OCI-LY7 (cell line): ENCODE data around the gene PPM1B. TPM values are rescaled to one million over a fixed set of nuclear protein-coding genes. Genes with fewer than 3 reads are reported as not detected.
"Not testable (repeated sequence)": the region's sequence is repeated elsewhere in the genome, so short reads cannot be mapped to it uniquely, and the experiment has no call there.

Experiments used
- BruUV-seq: library from RNA; stranded (reverse); fragments of 400-500 nt; replicated peaks from 2 replicates; lab custom pipeline; 2021; lab: Mats Ljungman, UMichigan
- CTCF ChIA-PET: fragments of 300-600 bp; sonication (Branson Sonifier 250); formaldehyde crosslinking; loops from one replicate; lab custom pipeline; 2022; ENCODE audit warnings: antibody characterized with exemption; ENCODE audit not compliant: unreplicated experiment; lab: Charles Lee
- POLR2A ChIA-PET: fragments of 300-600 bp; sonication (Branson Sonifier 250); formaldehyde crosslinking; loops from one replicate; lab custom pipeline; 2022; ENCODE audit warnings: antibody characterized with exemption; lab: Charles Lee
- DNase-seq: peaks from one replicate; pipeline ENCODE4 v3.0.0-alpha.2; 2015; ENCODE audit warnings: low spot score
- H2AFZ ChIP-seq: fragments of 200-600 bp; sonication (generic), shearing (Covaris generic); 2 replicates; pipeline ENCODE4 v1.6.1; 2014; ENCODE audit warnings: mild to moderate bottlenecking, antibody characterized with exemption, low read length, moderate library complexity
- H3K27ac ChIP-seq: fragments of 200-600 bp; sonication (generic); 2 replicates; pipeline ENCODE4 v1.5.1; 2014; ENCODE audit warnings: mixed run types, low read depth, mild to moderate bottlenecking, moderate library complexity, low read length, inconsistent platforms; ENCODE audit not compliant: poor library complexity, severe bottlenecking
- H3K36me3 ChIP-seq: fragments of 200-600 bp; sonication (generic); 2 replicates; pipeline ENCODE4 v1.6.1; 2014; ENCODE audit warnings: mild to moderate bottlenecking, antibody characterized with exemption, low read length, moderate library complexity, mixed read lengths; ENCODE audit not compliant: insufficient read depth
- H3K4me1 ChIP-seq: fragments of 200-600 bp; sonication (generic); 2 replicates; pipeline ENCODE4 v1.5.1; 2014; ENCODE audit warnings: mild to moderate bottlenecking, low read length; ENCODE audit not compliant: insufficient read depth, poor library complexity, severe bottlenecking
- H3K4me2 ChIP-seq: fragments of 200-600 bp; sonication (generic); 2 replicates; pipeline ENCODE4 v1.6.1; 2014; ENCODE audit warnings: mild to moderate bottlenecking, low read length
- H3K4me3 ChIP-seq: fragments of 200-600 bp; sonication (generic); 2 replicates; pipeline ENCODE4 v1.5.1; 2014; ENCODE audit warnings: mild to moderate bottlenecking, low read depth, low read length; ENCODE audit not compliant: poor library complexity, severe bottlenecking
- H3K79me2 ChIP-seq: fragments of 200-600 bp; sonication (generic); 2 replicates; pipeline ENCODE4 v1.6.1; 2016; ENCODE audit warnings: low read depth, mild to moderate bottlenecking, low read length, moderate library complexity, mixed read lengths; ENCODE audit not compliant: insufficient read depth
- H3K9me2 ChIP-seq: fragments of 200-600 bp; sonication (generic); 2 replicates; pipeline ENCODE4 v1.6.1; 2016; ENCODE audit warnings: mild to moderate bottlenecking, low read length, mixed read lengths; ENCODE audit not compliant: insufficient read depth
- H3K9me3 ChIP-seq: fragments of 200-600 bp; sonication (generic); 2 replicates; pipeline ENCODE4 v1.6.1; 2014; ENCODE audit warnings: mild to moderate bottlenecking, mixed run types, low read length, mixed read lengths
- H4K20me1 ChIP-seq: fragments of 200-600 bp; sonication (generic); 2 replicates; pipeline ENCODE4 v1.6.1; 2014; ENCODE audit warnings: mild to moderate bottlenecking, antibody characterized with exemption, low read length, moderate library complexity, mixed read lengths; ENCODE audit not compliant: insufficient read depth
- CTCF ChIP-seq: fragments of 200-600 bp; sonication (generic); conservative IDR thresholded peaks from 2 replicates; pipeline ENCODE4 v1.5.1; 2014; ENCODE audit warnings: mild to moderate bottlenecking, antibody characterized with exemption, low read length, moderate library complexity, mixed read lengths
- EZH2phosphoT487 ChIP-seq: fragments of 200-600 bp; sonication (generic); IDR thresholded peaks from 2 replicates; pipeline ENCODE4 v1.6.1; 2018; ENCODE audit warnings: low read depth, borderline replicate concordance, mild to moderate bottlenecking, mixed run types, antibody characterized with exemption, low read length, moderate library complexity, mixed read lengths
- intact Hi-C: fragments of 100-400 bp; cut with micrococcal nuclease; formaldehyde crosslinking; loops from one replicate; pipeline ENCODE4 v1.10.0; 2022; ENCODE audit not compliant: unreplicated experiment
- total RNA-seq, 2 experiments: library from RNA; depleted of rRNA in 1 of 2; stranded (reverse); fragments of >200 nt in 1 of 2; shearing (Covaris generic) in 1 of 2; gene quantifications; 2 replicates each; pipeline ENCODE4 v1.2.3, GENCODE V29; 2014 to 2022

Gene PPM1B
- total RNA-seq, 2 experiments from 2014 or later = 24.8 to 49.8 TPM

- DNase-seq = peak; percentile 8
- H3K4me1 ChIP-seq = peaks cover 6% of the 10 kb centered on the region
- H2AFZ ChIP-seq = peak overlapping the region; percentile 4; the same call in 1 of the 2 replicates
- ChIA-PET CTCF (no interaction called here), POLR2A (interaction anchor here (0.7 kb wide), 1 partner anchor 1584 kb away, joined by 4 read pairs; no protein-coding TSS in a partner anchor)
- H3K27ac ChIP-seq = no peak overlapping the region
- H3K9me3 ChIP-seq = no peaks in the 10 kb centered on the region
- no peak for TF ChIP-seq CTCF
- TF ChIP-seq EZH2phosphoT487 = no peak
- intact Hi-C loops = no loop called here
- H4K20me1 ChIP-seq = no peaks in the 10 kb centered on the region
- H3K79me2 ChIP-seq = no peaks in the 10 kb centered on the region
- peak overlapping the region; percentile 45 for H3K4me2 ChIP-seq
- no peak overlapping the region for H3K4me3 ChIP-seq
- no peaks in the 10 kb centered on the region for H3K9me2 ChIP-seq
- no TSS peak for BruUV-seq
- no peaks in the 10 kb centered on the region for H3K36me3 ChIP-seq
Measured at GRCh38 chr2:44250376-44250775, 81.7 kb downstream of the PPM1B start.

GRCh38 chr2:44254023-44254422 lies 85.3 kb downstream of the PPM1B start:
- no peak overlapping the region for H3K4me3 ChIP-seq
- H3K27ac ChIP-seq = no peak overlapping the region
- no peaks in the 10 kb centered on the region for H3K9me3 ChIP-seq
- no TSS peak for BruUV-seq
- no peak overlapping the region for H3K4me2 ChIP-seq
- CTCF ChIA-PET = interaction anchor here (1.2 kb wide), 1 partner anchor 85 kb away, joined by 3 read pairs; no protein-coding TSS in a partner anchor
- no peaks in the 10 kb centered on the region for H3K79me2 ChIP-seq
- POLR2A ChIA-PET = interaction anchor here (0.7 to 1.0 kb wide), 3 partner anchors 11 to 510 kb away, joined by 3 to 7 read pairs (median 5); no protein-coding TSS in a partner anchor
- no peak overlapping the region for H2AFZ ChIP-seq
- no peaks in the 10 kb centered on the region for H3K36me3 ChIP-seq
- DNase-seq = no peak
- no peaks in the 10 kb centered on the region for H3K9me2 ChIP-seq
- peaks cover 6% of the 10 kb centered on the region for H3K4me1 ChIP-seq
- H4K20me1 ChIP-seq = no peaks in the 10 kb centered on the region
- TF ChIP-seq CTCF (no peak), EZH2phosphoT487 (no peak)
- intact Hi-C loops = no loop called here

GRCh38 chr2:44255704-44256103 lies 87.0 kb downstream of the PPM1B start:
- H3K9me2 ChIP-seq, CTCF ChIA-PET, H4K20me1 ChIP-seq, intact Hi-C loops, H3K27ac ChIP-seq, H3K4me2 ChIP-seq, H3K36me3 ChIP-seq, H2AFZ ChIP-seq, H3K79me2 ChIP-seq, H3K9me3 ChIP-seq, H3K4me1 ChIP-seq, DNase-seq, BruUV-seq, H3K4me3 ChIP-seq, POLR2A ChIA-PET: not testable (repeated sequence)

- H3K9me3 ChIP-seq, H3K27ac ChIP-seq, H2AFZ ChIP-seq, BruUV-seq, H3K4me1 ChIP-seq, POLR2A ChIA-PET, H3K9me2 ChIP-seq, CTCF ChIA-PET, H3K4me3 ChIP-seq, H3K36me3 ChIP-seq, H3K4me2 ChIP-seq, intact Hi-C loops, H3K79me2 ChIP-seq, H4K20me1 ChIP-seq, DNase-seq: not testable (repeated sequence)
Measured at GRCh38 chr2:44257802-44258201, 89.1 kb downstream of the PPM1B start.
